ENCODE data around the gene SLCO2B1.
"Not testable (repeated sequence)": the region's sequence is repeated elsewhere in the genome, so short reads cannot be mapped to it uniquely, and the experiment has no call there.

The SLCO2B1 gene

GRCh38 chr11:75150879-75151278 is at the start of gene SLCO2B1:
Gene SLCO2B1 (plus strand): TSS chr11:75151107. CDS start chr11:75151382, 275 bp downstream.
- TF ChIP-seq CTCF (IDR thresholded peaks at IDR 0.05; ENCODE audit: low read depth, low read length, missing control alignments) = no peak
- H3K4me3 ChIP-seq (replicated peaks; ENCODE audit: low read depth, low read length) = no peak within 1 kb of the TSS
- no peak for DNase-seq (ENCODE audit: extremely low read depth, low read depth)

GRCh38 chr11:75101424-75102128 is 49.3 kb upstream of the SLCO2B1 start:
- TF ChIP-seq CTCF (IDR thresholded peaks at IDR 0.05; ENCODE audit: low read depth, low read length, missing control alignments) = no peak

GRCh38 chr11:75103380-75104026 is 47.4 kb upstream of the SLCO2B1 start:
- TF ChIP-seq CTCF (IDR thresholded peaks at IDR 0.05; ENCODE audit: low read depth, low read length, missing control alignments) = no peak
- H3K4me3 ChIP-seq (replicated peaks; ENCODE audit: low read depth, low read length) = no peak overlapping the region
- DNase-seq (ENCODE audit: extremely low read depth, low read depth) = peak; percentile 73

More at GRCh38 chr11:75101424-75102128, 49.3 kb upstream of the SLCO2B1 start:
- no peak for DNase-seq (ENCODE audit: extremely low read depth, low read depth)
- H3K4me3 ChIP-seq (replicated peaks; ENCODE audit: low read depth, low read length) = no peak overlapping the region

- DNase-seq (ENCODE audit: extremely low read depth, low read depth) = no peak
- H3K4me3 ChIP-seq (replicated peaks; ENCODE audit: low read depth, low read length) = no peak overlapping the region
- no peak for TF ChIP-seq CTCF (IDR thresholded peaks at IDR 0.05; ENCODE audit: low read depth, low read length, missing control alignments)
Measured at GRCh38 chr11:75105462-75105925, 45.4 kb upstream of the SLCO2B1 start.

GRCh38 chr11:75105967-75106681 is 44.8 kb upstream of the SLCO2B1 start:
- not testable (repeated sequence) for DNase-seq (ENCODE audit: extremely low read depth, low read depth); H3K4me3 ChIP-seq (replicated peaks; ENCODE audit: low read depth, low read length)

- no peak for DNase-seq (ENCODE audit: extremely low read depth, low read depth)
- no peak overlapping the region for H3K4me3 ChIP-seq (replicated peaks; ENCODE audit: low read depth, low read length)
- TF ChIP-seq CTCF (IDR thresholded peaks at IDR 0.05; ENCODE audit: low read depth, low read length, missing control alignments) = no peak
Measured at GRCh38 chr11:75107187-75107586, 43.7 kb upstream of the SLCO2B1 start.

GRCh38 chr11:75112200-75112599 is 38.7 kb upstream of the SLCO2B1 start:
- no peak for TF ChIP-seq CTCF (IDR thresholded peaks at IDR 0.05; ENCODE audit: low read depth, low read length, missing control alignments)
- no peak overlapping the region for H3K4me3 ChIP-seq (replicated peaks; ENCODE audit: low read depth, low read length)
- no peak for DNase-seq (ENCODE audit: extremely low read depth, low read depth)
